Mesenchymal stem cell (in vitro differentiated cells and primary cell): ENCODE measurements around the gene KIRREL3.
A peak's percentile ranks its signal among the peaks of the same experiment; 100 is the strongest.

Source experiments
- DNase-seq: peaks from one replicate; pipeline ENCODE4 v3.0.0-alpha.2; 2013
- H2AFZ ChIP-seq: one replicate; pipeline ENCODE4 v1.6.1; 2013; ENCODE audit warnings: low read depth, mild to moderate bottlenecking, control low read depth, inconsistent platforms, low read length, moderate library complexity
- H2AK5ac ChIP-seq: 2 replicates; pipeline ENCODE4 v1.6.1; 2013; ENCODE audit warnings: low read length, moderate library complexity, mild to moderate bottlenecking, inconsistent platforms; ENCODE audit not compliant: severe bottlenecking
- H2BK120ac ChIP-seq: one replicate; pipeline ENCODE4 v1.6.1; 2013; ENCODE audit warnings: low read depth, mild to moderate bottlenecking, inconsistent platforms, low read length, moderate library complexity
- H2BK12ac ChIP-seq, 2 experiments: one replicate each; pipeline ENCODE4 v1.6.1; 2013; ENCODE audit warnings: inconsistent platforms in 2 of 2, low read length in 2 of 2, mild to moderate bottlenecking in 2 of 2, moderate library complexity in 2 of 2, control low read depth in 1 of 2
- H2BK15ac ChIP-seq: one replicate; pipeline ENCODE4 v1.6.1; 2013; ENCODE audit warnings: mild to moderate bottlenecking, low read depth, inconsistent platforms; ENCODE audit not compliant: poor library complexity, severe bottlenecking
- H2BK5ac ChIP-seq: 2 replicates; pipeline ENCODE4 v1.6.1; 2013; ENCODE audit warnings: low read depth, mild to moderate bottlenecking, low read length, control low read depth, inconsistent platforms; ENCODE audit not compliant: poor library complexity, severe bottlenecking
- H3K14ac ChIP-seq, 2 experiments: one replicate each; pipeline ENCODE4 v1.6.1; 2013; ENCODE audit warnings: inconsistent platforms in 2 of 2, low read length in 2 of 2, control low read depth in 1 of 2, mild to moderate bottlenecking in 1 of 2, moderate library complexity in 1 of 2
- H3K18ac ChIP-seq, 2 experiments: one replicate each; pipeline ENCODE4 v1.6.1; 2013; ENCODE audit warnings: inconsistent platforms in 2 of 2, low read length in 2 of 2, control low read depth in 1 of 2, low read depth in 1 of 2, mild to moderate bottlenecking in 1 of 2
- H3K23ac ChIP-seq, 2 experiments: one replicate each; pipeline ENCODE4 v1.6.1; 2013; ENCODE audit warnings: inconsistent platforms in 2 of 2, low read length in 2 of 2, mild to moderate bottlenecking in 2 of 2, moderate library complexity in 2 of 2, control low read depth in 1 of 2
- H3K27ac ChIP-seq: 2 replicates; pipeline ENCODE4 v1.5.1; 2013; ENCODE audit warnings: mild to moderate bottlenecking, moderate library complexity, low read length, control low read depth, inconsistent platforms; ENCODE audit not compliant: poor library complexity, severe bottlenecking
- H3K27me3 ChIP-seq, 2 experiments: 2 replicates each; pipeline versions ENCODE4 v1.6.1 to v1.7.0; 2013; ENCODE audit warnings: low read length in 2 of 2, mild to moderate bottlenecking in 2 of 2, moderate library complexity in 2 of 2, control low read depth in 1 of 2, inconsistent platforms in 1 of 2; ENCODE audit not compliant: control insufficient read depth in 1 of 2, insufficient read depth in 1 of 2
- H3K36me3 ChIP-seq, 2 experiments: 2 replicates each; pipeline versions ENCODE4 v1.6.1 to v1.7.0; 2013; ENCODE audit warnings: low read length in 2 of 2, control low read depth in 1 of 2, inconsistent platforms in 1 of 2, low read depth in 1 of 2, mild to moderate bottlenecking in 1 of 2; ENCODE audit not compliant: insufficient read depth in 2 of 2, control insufficient read depth in 1 of 2
- H3K4ac ChIP-seq, 2 experiments: one replicate each; pipeline ENCODE4 v1.6.1; 2013; ENCODE audit warnings: inconsistent platforms in 2 of 2, low read length in 2 of 2, mild to moderate bottlenecking in 2 of 2, moderate library complexity in 2 of 2, control low read depth in 1 of 2, low read depth in 1 of 2
- H3K4me1 ChIP-seq: 2 replicates; pipeline ENCODE4 v1.6.1; 2013; ENCODE audit warnings: low read depth, low read length, control low read depth; ENCODE audit not compliant: control insufficient read depth, insufficient read depth
- H3K4me2 ChIP-seq: 2 replicates; pipeline ENCODE4 v1.6.1; 2013; ENCODE audit warnings: low read length, mild to moderate bottlenecking, inconsistent platforms; ENCODE audit not compliant: poor library complexity, severe bottlenecking
- H3K4me3 ChIP-seq, 2 experiments: 2 replicates each; pipeline versions ENCODE4 v1.5.1 to v1.7.0; 2013; ENCODE audit warnings: low read length in 2 of 2, mild to moderate bottlenecking in 2 of 2, control low read depth in 1 of 2, low read depth in 1 of 2; ENCODE audit not compliant: insufficient read depth in 1 of 2
- H3K79me1 ChIP-seq: replicated peaks from 2 replicates; pipeline ENCODE4 v1.6.1; 2013; ENCODE audit warnings: mild to moderate bottlenecking, control low read depth, low read length, inconsistent platforms; ENCODE audit not compliant: poor library complexity, severe bottlenecking
- H3K9ac ChIP-seq: 2 replicates; pipeline ENCODE4 v1.7.0; 2013; ENCODE audit warnings: mild to moderate bottlenecking, low read length, moderate library complexity
- H3K9me3 ChIP-seq: 2 replicates; pipeline ENCODE4 v1.7.0; 2013; ENCODE audit warnings: mild to moderate bottlenecking, low read length; ENCODE audit not compliant: control insufficient read depth
- H4K8ac ChIP-seq: one replicate; pipeline ENCODE4 v1.6.1; 2013; ENCODE audit warnings: inconsistent platforms, mild to moderate bottlenecking, low read length, moderate library complexity
- H4K91ac ChIP-seq: one replicate; pipeline ENCODE4 v1.6.1; 2013; ENCODE audit warnings: mild to moderate bottlenecking, low read length, inconsistent platforms
- WGBS: methylation state at CpG from one replicate; pipeline ENCODE4 v1.1.7; 2013; ENCODE audit warnings: mixed read lengths; 5-methylcytosine and 5-hydroxymethylcytosine counted together

The KIRREL3 gene

GRCh38 chr11:126433989-126434949 is 566.3 kb downstream of the KIRREL3 start:
- no peak overlapping the region for H2AFZ ChIP-seq
- no peak overlapping the region for H2AK5ac ChIP-seq
- H3K4me2 ChIP-seq = no peak overlapping the region
- 82% methylated on average over 15 of the region's 16 CpGs for WGBS
- H2BK15ac ChIP-seq = no peak overlapping the region
- H3K4me3 ChIP-seq = no peak overlapping the region
- peak overlapping the region in 1 of 2 experiments; percentile 37 for H2BK12ac ChIP-seq
- H2BK5ac ChIP-seq = no peak overlapping the region
- DNase-seq = no peak
- H3K4me1 ChIP-seq = peaks cover 24% of the 10 kb centered on the region
- H3K27me3 ChIP-seq = no peaks in the 10 kb centered on the region
- H3K36me3 ChIP-seq = peaks cover 0 to 8% of the 10 kb centered on the region in 2 experiments
- H3K27ac ChIP-seq = no peak overlapping the region
- H3K23ac ChIP-seq = no peak overlapping the region
- H3K79me1 ChIP-seq = no peaks in the 10 kb centered on the region
- no peak overlapping the region for H2BK120ac ChIP-seq
- H4K91ac ChIP-seq = peak overlapping the region; percentile 62
- H3K9me3 ChIP-seq = no peaks in the 10 kb centered on the region
- H3K9ac ChIP-seq = no peak overlapping the region
- no peak overlapping the region for H4K8ac ChIP-seq
- H3K18ac ChIP-seq = peak overlapping the region in 1 of 2 experiments; percentile 30
- no peak overlapping the region for H3K4ac ChIP-seq
- no peak overlapping the region for H3K14ac ChIP-seq

- H3K14ac ChIP-seq = no peak overlapping the region
- DNase-seq = no peak
- no peak overlapping the region for H3K27ac ChIP-seq
- peak overlapping the region; percentile 68 for H2BK15ac ChIP-seq
- H2AK5ac ChIP-seq = no peak overlapping the region
- H2BK120ac ChIP-seq = no peak overlapping the region
- no peak overlapping the region for H3K4me2 ChIP-seq
- no peaks in the 10 kb centered on the region for H3K9me3 ChIP-seq
- H4K8ac ChIP-seq = no peak overlapping the region
- H3K4me3 ChIP-seq = no peak overlapping the region
- no peak overlapping the region for H3K18ac ChIP-seq
- H2AFZ ChIP-seq = no peak overlapping the region
- no peak overlapping the region for H3K4ac ChIP-seq
- peaks cover 0 to 8% of the 10 kb centered on the region in 2 experiments for H3K36me3 ChIP-seq
- H4K91ac ChIP-seq = no peak overlapping the region
- H3K27me3 ChIP-seq = no peaks in the 10 kb centered on the region
- no peaks in the 10 kb centered on the region for H3K79me1 ChIP-seq
- H3K23ac ChIP-seq = no peak overlapping the region
- no peak overlapping the region for H3K9ac ChIP-seq
- no peak overlapping the region for H2BK12ac ChIP-seq
- 91% methylated on average over 11 of the region's 11 CpGs for WGBS
- peaks cover 24% of the 10 kb centered on the region for H3K4me1 ChIP-seq
- no peak overlapping the region for H2BK5ac ChIP-seq
These were observed 567.2 kb downstream of the KIRREL3 start for GRCh38 chr11:126433244-126433846.

DNA sequence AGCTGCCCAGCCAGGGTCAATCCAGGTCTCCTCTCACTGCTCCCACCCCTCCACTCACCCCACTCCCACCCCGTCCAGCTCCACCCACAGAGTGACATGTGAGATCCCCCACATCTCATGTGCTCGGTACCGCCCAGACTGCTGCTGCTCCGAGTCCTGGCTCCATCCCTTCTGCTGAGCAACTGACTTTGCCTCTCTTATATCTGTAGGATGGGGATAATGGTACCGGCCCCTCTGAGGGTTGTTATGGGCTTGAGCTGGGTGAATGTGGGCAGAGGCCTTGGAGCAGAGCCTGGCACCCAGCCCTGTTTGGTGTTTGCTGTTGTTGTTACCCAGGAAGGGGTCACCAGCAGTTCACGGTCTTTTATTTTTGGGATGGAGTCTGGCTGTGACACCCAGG is 568.0 kb downstream of the KIRREL3 start:
- Histone ChIP-seq H2AFZ (no peak overlapping the region), H3K4me1 (peaks cover 26% of the 10 kb centered on the region), H2AK5ac (no peak overlapping the region), H3K4me2 (no peak overlapping the region), H2BK5ac (no peak overlapping the region), H2BK120ac (no peak overlapping the region), H3K18ac (no peak overlapping the region), H3K27me3 (no peaks in the 10 kb centered on the region), H4K91ac (no peak overlapping the region), H3K4me3 (no peak overlapping the region), H3K9me3 (no peaks in the 10 kb centered on the region), H3K9ac (peak overlapping the region; percentile 80), H2BK15ac (no peak overlapping the region), H2BK12ac (peak overlapping the region in 1 of 2 experiments; percentile 92), H4K8ac (peak overlapping the region; percentile 91), H3K27ac (no peak overlapping the region), H3K79me1 (no peaks in the 10 kb centered on the region), H3K4ac (no peak overlapping the region), H3K14ac (no peak overlapping the region), H3K23ac (no peak overlapping the region), H3K36me3 (peaks cover 0 to 8% of the 10 kb centered on the region in 2 experiments)
- no peak for DNase-seq
- WGBS = 97% methylated on average over 5 of the region's 6 CpGs

GRCh38 chr11:126432065-126432461 is 568.5 kb downstream of the KIRREL3 start:
- no peaks in the 10 kb centered on the region for H3K9me3 ChIP-seq
- H4K91ac ChIP-seq = peak overlapping the region; percentile 29
- no peak overlapping the region for H2BK15ac ChIP-seq
- H3K27me3 ChIP-seq = no peaks in the 10 kb centered on the region
- no peaks in the 10 kb centered on the region for H3K79me1 ChIP-seq
- H3K18ac ChIP-seq = peak overlapping the region; percentile 71 to 94
- H3K14ac ChIP-seq = peak overlapping the region in 1 of 2 experiments; percentile 53
- peak overlapping the region; percentile 32 for H2AFZ ChIP-seq
- peak overlapping the region in 1 of 2 experiments; percentile 36 for H3K4me3 ChIP-seq
- peak overlapping the region; percentile 91 for H4K8ac ChIP-seq
- no peak overlapping the region for H3K4me2 ChIP-seq
- peak overlapping the region in 1 of 2 experiments; percentile 92 for H2BK12ac ChIP-seq
- H2AK5ac ChIP-seq = peak overlapping the region; percentile 65
- H3K23ac ChIP-seq = no peak overlapping the region
- 90% methylated on average over 2 of the region's 3 CpGs for WGBS
- H3K9ac ChIP-seq = peak overlapping the region; percentile 80
- peaks cover 30% of the 10 kb centered on the region for H3K4me1 ChIP-seq
- H3K27ac ChIP-seq = no peak overlapping the region
- peak overlapping the region; percentile 78 for H2BK120ac ChIP-seq
- peaks cover 0 to 7% of the 10 kb centered on the region in 2 experiments for H3K36me3 ChIP-seq
- no peak overlapping the region for H2BK5ac ChIP-seq
- DNase-seq = no peak
- peak overlapping the region; percentile 81 to 89 for H3K4ac ChIP-seq
